GM19043 (cell line): Measurements from ENCODE around the gene CTNNA2.
"Not testable (repeated sequence)": the region's sequence is repeated elsewhere in the genome, so short reads cannot be mapped to it uniquely, and the experiment has no call there.

Experiments used
- ATAC-seq: cut with Tn5 transposase; IDR thresholded peaks from one replicate; pipeline ENCODE4 v1.9.1; 2021; ENCODE audit warnings: low read depth; ENCODE audit not compliant: unreplicated experiment

CTNNA2 gene

GRCh38 chr2:80012061-80012460 lies 499.2 kb downstream of the CTNNA2 start:
- no peak for ATAC-seq

DNA sequence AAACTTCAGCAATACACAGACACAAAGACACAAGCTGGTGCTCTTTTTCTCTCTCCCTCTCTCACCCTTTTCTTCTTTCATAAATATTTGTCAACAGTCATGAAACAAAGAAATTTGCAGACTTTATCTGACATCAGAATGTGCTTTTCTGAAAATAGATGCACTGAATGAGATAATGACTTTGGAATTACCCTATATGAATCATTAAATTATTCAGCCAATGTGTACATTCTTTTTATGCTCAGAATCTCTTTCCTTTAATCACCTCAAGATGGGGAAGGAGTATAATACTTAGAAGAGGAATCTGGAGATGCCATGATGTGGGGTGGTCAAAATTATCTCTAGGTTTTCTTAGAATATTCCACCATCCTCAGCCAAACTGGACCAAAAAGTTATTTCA lies 501.8 kb downstream of the CTNNA2 start:
- ATAC-seq: no peak

DNA sequence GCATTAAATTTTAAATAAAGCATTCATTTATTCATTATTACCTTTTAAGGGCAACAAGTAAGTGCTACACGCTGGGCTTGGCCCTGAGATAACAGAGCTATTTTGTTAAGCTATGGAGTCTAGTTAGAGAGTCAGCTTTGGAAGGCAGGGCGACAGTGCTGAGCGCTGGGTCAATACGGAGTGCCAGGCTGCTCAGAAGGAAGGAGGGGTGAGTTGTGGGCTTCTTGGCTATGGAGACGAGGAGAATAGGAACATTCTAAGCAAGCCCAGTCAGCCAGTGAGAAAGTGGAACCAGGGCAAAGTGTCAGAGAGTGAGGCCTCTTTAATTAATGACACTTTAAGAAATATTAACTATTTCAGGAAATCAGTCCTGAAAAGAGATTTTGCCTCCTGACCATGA lies 503.3 kb downstream of the CTNNA2 start:
- ATAC-seq: no peak

GRCh38 chr2:80019571-80020460 lies 507.0 kb downstream of the CTNNA2 start:
- ATAC-seq: no peak

DNA sequence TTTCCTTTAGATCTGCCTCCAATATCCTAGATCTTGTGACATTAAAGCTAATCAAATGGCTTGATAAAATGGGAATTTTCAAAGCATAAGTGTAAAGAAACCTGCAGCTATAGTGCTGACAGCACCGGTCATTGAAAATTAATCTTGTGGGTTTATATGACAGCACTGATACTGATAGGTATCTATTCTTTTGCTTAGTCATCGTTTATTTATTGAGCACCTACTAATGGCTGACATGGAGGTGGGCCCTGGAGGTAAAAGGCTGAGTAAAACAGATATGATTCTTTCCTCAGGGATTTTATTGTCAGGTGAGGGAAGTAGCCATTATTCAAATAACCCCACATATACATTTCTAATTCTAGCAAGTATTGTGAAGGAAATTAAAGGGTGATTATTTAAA lies 509.2 kb downstream of the CTNNA2 start:
- no peak for ATAC-seq

- no peak for ATAC-seq
Observed at GRCh38 chr2:80026040-80026729, 513.3 kb downstream of the CTNNA2 start.

- ATAC-seq: no peak
Observed at GRCh38 chr2:80028051-80028450, 515.2 kb downstream of the CTNNA2 start.

DNA sequence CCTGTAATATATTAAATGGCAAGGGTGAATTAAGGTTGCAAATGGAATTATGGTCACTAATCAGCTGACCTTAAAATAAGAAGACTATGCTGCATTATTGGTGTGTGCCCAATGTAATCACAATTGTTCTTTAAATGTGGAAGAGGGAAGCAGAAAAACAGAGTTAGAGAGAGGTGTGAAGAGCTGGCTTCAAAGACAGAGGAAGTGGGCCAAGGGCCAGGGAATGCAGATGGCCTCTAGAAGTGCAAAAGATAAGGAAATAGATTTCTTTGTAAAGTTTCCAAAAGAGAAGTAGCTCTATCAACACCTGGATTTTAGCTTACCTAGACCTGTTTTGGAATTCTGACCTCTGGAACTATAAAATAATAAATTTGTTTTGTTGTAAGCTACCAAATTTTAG lies 515.7 kb downstream of the CTNNA2 start:
- ATAC-seq: no peak

DNA sequence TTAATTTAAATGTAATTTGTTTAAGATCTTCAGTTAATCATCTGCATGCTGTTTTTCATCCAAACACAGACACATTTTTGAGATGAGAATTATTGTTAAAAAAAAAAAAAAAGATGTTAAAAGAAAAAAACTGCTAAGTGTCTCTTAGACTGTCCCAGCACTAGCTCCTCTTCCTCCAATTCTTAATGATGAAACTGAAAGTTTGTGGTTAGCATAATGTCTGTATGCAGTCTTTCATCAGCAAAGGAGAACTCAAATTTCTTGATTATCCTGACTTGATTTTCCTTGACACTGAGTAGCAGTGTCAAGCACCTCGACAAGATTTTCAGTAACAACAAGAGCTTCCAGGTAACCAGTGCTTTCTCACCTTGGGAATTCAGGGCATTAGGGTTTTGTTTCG lies 517.3 kb downstream of the CTNNA2 start:
- ATAC-seq: no peak

GRCh38 chr2:80032684-80033083 lies 519.8 kb downstream of the CTNNA2 start:
- not testable (repeated sequence) for ATAC-seq

DNA sequence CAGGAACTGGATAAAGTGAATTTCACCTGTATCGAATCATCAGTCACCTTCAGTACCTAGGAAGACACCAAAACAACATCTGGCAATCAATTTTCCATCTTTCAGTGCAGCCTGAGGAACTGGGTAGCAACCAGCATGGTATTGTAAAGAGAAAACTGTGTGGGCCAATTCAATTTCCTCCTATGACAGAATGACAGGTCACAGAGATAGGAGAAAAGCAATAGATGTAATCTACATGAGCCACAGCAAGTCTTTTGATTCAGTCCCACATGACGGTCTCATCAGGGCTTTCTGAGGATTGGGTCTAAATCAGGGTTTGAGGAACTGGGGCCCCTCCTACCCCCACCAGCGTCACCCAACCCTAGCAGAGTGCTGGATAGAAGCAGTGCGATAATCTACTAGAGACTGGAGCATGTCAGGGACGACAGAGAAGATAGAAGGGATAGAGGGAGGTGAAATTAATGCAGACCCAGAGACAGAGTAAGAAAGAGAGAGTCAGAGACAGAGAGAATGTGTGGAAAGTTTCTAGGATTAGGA lies 523.0 kb downstream of the CTNNA2 start:
- no peak for ATAC-seq

DNA sequence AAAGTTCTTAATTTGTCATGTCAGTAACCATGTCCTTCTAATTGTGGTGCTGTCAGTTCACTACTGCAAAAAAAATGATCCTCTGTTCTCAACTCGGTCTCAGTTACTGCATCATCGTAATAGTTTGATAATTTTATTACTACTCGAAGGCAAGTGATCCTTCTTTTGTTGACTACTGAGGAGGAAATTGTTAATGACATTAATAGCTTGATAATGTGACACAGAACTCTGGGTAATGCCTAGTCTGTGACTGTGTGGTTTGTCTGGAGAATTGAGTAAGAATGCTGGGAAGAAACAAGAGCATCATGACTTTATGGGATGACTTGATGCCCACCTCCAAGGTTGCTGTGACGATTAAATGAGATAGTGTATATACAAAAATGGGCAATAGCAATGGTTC lies 524.5 kb downstream of the CTNNA2 start:
- no peak for ATAC-seq

DNA sequence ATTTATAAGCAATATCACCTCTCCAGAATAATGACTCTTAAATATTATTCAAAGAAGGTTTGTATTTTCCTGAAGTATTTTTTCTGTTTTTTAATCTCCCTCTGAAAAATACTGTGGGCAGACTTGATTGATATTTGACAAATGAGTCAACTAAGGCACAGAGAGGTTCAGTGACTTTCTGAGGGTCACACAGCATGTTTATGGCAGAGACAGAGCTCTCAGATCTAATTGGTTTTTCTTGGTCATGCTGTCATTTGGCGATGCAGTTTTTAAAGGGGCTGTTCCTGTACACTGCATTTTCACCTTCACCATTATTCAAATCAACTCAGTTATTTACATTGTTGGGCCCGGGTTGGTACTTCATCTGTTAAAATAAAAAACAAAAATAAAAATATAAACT lies 527.4 kb downstream of the CTNNA2 start:
- ATAC-seq: no peak

GRCh38 chr2:80042635-80043034 lies 529.8 kb downstream of the CTNNA2 start:
- no peak for ATAC-seq

GRCh38 chr2:80048296-80048695 lies 535.4 kb downstream of the CTNNA2 start:
- no peak for ATAC-seq

DNA sequence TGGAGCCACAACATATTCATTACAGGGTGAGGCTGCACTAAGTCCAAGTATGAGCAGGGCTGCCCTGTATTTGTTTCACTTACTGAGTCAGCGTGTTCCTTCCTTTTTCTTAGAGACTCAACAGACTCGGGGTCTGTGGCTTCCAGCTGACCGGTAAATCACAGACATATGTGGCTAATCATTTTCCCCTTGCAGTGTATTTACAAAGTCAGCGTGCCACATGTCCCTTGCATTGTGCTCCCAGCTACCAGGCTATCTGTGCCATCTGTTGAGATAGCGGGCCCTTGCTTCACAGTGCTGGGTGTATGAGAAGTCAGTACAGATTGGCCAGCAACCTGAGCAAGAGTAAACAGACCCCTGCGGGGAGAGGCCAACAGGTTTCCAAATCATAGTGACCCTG lies 537.4 kb downstream of the CTNNA2 start:
- ATAC-seq: no peak

DNA sequence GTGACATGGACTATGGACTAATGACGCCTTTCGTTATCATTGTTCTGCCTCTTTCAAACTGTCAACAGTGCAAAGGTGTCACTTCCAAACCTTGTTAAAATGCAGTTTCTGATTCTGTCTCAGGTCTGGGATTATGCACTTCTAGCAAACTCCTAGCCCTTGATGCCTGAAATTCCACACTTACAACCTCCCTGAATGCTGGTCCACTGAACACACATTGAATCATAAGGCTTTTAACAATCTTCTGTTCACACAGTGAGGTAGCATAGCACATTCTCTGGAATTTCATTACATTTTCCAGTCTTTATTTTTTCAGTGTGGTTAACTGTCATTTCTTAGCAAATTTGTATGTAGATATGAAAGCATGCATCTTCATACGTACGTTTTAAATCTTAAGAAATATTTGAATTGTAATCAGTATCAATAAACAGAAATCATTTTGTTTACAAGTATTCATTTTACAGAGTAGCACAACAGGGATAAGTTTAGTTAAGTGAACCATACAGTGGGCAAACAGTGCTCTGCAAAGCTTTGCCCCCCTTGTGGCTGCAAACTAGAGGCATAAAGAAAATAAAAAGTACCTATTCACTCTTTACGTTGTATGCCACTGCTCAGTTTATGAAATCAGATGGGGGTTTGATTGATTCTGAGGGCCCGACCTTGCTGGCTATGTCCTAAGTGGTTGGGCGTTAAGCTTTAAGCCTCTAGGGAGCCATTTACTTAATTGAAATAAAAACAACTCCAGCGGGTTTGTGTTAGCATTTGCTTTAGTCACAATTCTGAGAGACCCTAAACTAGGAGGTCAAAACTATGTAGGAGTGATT lies 540.9 kb downstream of the CTNNA2 start:
- ATAC-seq: no peak

GRCh38 chr2:80054346-80054675 lies 541.5 kb downstream of the CTNNA2 start:
- no peak for ATAC-seq

GRCh38 chr2:80057956-80058355 lies 545.1 kb downstream of the CTNNA2 start:
- no peak for ATAC-seq

GRCh38 chr2:80058562-80058961 lies 545.7 kb downstream of the CTNNA2 start:
- ATAC-seq: no peak

DNA sequence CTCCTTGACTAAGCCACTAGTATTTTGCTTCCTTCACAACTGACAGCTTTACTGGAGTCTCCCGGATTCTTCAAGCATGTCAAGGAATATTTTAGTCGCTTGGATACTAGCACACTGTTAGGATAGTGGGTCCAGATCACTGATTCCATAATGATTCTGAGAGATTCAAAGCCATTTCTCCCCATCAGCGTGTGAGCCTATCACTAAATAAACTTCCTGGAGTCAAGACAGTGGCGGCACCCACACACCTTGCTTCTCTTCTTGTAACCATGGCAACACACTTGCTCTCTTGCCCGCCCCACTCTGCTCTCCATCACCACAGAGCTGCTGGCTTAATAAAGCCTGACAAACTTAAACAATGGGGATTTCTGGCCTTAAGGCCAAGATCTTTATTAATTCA lies 546.6 kb downstream of the CTNNA2 start:
- no peak for ATAC-seq
